HG02623 (cell line): ENCODE data around the gene CALM3.

Experiments
- ATAC-seq: cut with Tn5 transposase; IDR thresholded peaks from one replicate; pipeline ENCODE4 v1.9.1; 2021; ENCODE audit warnings: moderate library complexity; ENCODE audit not compliant: unreplicated experiment

CALM3 gene

GRCh38 chr19:46599716-46600373 is 1.3 kb upstream of the CALM3 start:
- ATAC-seq: no peak

DNA sequence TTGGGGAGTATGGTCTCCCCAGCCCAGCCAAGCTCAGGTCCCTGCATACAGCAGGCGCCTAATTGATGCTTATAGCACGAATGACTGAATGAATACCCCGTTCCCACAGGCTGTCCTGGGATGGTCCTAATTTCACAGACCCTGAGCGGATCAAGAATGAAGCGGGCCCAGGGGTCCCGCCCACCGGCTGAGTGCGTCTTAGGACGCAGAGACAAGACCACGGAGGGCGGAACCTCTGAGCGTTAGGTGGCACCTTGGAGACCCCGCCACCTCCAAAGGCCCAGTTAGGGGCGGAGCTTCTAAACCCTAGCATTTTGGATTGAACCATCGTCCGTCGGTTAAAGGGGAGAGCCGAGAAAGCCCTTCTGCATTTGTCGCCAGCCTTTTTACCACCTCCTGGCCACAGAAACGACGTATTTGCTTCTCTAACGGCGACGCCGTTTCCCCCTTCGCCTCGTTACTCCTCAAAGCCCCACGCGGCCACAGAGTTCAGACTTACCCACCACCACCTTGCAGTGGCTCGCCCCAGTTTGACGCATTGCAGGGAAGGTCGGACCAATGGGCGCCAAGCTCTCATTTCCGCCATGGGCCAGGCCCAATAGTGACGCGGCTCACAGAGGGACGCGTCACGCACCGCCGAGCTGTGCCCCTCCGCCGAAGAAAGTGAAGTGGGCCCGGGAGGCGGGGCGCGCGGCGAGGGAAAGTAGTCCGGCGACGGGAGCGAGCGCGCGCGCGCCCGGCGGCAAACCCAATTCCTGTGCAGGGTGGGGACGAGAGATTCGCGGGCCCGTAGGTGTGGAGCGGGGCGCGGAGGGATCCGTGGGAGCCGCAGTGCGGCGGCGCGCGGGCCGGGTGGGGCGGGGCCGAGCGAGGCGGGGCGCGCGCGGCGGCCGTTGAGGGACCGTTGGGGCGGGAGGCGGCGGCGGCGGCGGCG is 479 bp upstream of the CALM3 start:
- peak; percentile 76 for ATAC-seq

GRCh38 chr19:46602392-46603194 is 1.5 kb downstream of the CALM3 start:
- no peak for ATAC-seq

DNA sequence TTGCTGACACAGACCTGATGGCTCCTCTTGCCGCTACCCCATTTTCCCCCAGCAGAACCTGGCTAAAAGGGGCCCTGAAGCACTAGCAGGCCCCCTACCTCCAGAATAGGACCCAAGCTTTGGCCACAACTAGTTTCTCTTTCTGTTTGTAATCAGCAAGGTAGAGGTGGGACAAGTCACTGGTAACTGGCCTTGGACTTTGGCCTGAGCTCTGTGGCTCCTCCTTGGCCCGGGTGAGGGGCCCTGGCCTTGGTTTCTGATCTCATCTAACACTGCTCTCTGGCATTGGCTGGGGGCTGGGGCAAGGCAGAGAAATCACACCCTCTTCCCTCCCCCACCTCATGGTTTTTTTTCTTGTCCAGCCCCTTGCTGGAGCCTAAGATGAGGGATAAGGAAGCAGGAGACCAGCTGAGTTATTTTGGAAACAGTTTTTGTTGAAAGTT is 2.1 kb downstream of the CALM3 start:
- ATAC-seq: no peak

DNA sequence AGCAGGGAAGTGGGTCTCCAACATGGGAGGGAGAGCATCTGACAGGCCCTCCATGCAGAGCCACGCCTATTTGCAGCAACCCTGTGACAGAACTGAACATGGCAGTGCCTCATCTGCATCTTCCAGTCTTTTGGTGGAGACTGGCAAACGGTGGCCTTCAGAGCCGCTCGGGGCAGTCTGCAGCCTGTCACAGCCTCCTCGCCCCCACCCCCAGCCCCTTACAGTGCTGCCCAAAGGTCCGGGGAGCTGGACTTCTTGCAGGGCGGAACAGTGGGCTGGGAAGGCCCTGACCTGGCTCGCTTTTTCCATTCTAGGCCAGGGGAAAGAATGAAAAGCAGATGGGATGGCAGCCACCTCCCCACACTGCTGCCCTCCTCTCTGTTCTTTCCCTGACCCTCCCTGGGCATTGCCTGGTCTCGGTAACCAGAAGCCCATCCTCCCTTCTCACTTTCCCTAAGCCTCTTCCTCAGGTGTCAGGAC is 2.7 kb downstream of the CALM3 start:
- no peak for ATAC-seq

DNA sequence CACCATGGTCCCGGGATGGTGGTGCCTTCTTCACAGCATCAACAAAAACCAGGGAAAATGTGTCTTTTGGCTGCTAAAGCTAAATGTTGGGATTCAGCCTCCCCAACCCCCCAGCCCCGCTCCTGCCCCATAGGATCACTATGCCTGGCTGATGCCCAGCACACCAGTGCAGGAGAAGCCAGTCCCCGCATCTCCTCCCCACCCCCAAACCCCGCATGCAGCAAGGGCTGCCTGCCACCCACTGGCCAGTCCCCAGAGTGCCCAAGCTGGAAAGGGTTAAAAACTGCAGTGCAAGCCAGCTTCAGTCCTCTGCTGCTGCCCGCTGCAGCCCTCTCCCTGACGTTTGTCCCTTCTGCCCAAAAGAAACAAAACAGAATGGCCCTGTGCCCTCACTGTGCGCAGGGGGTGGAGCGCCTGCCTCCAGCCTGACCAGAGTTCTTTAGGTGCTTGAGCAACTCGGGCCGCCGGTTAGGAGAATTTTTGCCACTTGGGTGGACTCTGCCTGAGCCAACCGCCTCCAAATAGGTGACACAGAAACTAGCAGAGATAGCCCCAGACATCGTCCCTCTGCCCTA is 3.7 kb downstream of the CALM3 start:
- no peak for ATAC-seq

DNA sequence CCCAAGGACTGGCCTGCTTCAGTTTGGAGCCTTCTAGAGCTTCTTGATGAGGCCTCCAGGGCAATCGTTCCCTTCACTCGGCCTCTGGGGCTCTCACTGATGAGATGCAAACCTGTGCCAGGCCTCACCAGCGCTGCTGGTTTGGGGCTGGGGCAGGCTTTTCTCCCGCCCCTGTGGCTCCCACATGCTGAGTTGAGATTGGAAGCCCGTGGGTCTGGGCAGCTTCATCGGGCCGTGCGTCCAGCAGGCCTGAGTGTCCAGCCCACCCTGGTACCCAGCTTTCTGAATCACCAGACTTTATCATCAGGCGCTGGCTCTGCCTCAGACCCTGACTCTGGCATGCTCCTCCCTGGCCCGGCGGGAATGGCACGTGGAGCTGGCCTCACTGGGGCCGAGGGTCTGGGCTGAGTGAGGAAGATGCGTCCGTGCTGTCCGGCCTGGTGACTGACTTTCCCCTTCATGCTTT is 4.3 kb downstream of the CALM3 start:
- ATAC-seq: no peak

DNA sequence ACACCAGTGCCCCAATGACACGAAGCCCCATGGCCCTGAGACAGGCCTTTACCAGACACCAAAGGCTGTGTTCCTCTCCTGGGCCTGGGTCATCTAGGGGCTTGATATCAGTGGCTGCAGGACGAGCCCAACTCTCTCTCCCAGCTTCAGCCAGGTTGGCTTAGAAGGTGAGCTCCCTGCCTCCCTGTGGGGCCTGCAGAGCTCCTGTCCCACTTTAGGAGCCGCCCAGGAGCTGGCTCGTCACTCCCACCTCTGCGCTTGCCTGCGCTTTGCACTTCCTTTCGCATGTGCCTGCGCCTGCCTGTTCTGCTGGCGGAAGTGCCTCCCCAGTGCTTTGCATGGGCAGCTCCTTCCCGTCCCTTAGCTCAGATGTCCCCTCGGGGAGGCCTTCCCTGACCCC is 4.9 kb downstream of the CALM3 start:
- ATAC-seq: no peak

GRCh38 chr19:46606681-46607447 is 5.7 kb downstream of the CALM3 start:
- ATAC-seq: no peak

GRCh38 chr19:46607448-46607841 is 6.3 kb downstream of the CALM3 start:
- no peak for ATAC-seq

DNA sequence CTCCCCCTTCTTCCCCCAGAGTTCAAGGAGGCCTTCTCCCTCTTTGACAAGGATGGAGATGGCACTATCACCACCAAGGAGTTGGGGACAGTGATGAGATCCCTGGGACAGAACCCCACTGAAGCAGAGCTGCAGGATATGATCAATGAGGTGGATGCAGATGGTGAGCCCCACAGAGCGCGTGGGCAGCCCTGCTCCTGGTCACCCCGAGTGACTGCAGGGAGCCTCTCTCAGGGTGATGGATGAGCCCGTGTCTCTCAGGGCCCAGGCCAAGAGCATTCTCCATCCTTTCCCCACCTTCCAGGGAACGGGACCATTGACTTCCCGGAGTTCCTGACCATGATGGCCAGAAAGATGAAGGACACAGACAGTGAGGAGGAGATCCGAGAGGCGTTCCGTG is 7.0 kb downstream of the CALM3 start:
- no peak for ATAC-seq

DNA sequence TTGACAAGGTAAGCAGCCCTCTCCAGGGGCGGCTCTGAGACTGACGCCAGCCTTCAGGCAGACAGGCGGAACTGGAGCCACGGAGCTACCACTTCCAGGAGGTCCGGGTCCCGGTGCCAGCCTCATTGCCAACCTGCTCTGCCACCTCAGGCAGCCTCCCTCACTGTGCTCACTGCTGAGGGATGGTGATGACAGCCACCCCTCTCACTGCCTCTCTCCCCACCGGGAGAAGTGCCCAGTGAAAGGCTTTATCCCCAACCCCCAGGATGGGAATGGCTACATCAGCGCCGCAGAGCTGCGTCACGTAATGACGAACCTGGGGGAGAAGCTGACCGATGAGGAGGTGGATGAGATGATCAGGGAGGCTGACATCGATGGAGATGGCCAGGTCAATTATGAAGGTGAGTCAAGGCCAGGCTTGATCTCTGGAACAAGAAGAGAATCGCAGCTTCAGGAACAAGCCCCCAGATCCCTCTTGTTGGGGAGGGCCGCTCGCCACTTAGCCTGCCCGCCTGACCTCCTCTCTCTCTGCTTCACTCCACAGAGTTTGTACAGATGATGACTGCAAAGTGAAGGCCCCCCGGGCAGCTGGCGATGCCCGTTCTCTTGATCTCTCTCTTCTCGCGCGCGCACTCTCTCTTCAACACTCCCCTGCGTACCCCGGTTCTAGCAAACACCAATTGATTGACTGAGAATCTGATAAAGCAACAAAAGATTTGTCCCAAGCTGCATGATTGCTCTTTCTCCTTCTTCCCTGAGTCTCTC is 7.6 kb downstream of the CALM3 start:
- no peak for ATAC-seq

GRCh38 chr19:46609511-46610412 is 8.6 kb downstream of the CALM3 start:
- ATAC-seq: no peak

GRCh38 chr19:46610413-46610775 is 9.3 kb downstream of the CALM3 start:
- no peak for ATAC-seq

DNA sequence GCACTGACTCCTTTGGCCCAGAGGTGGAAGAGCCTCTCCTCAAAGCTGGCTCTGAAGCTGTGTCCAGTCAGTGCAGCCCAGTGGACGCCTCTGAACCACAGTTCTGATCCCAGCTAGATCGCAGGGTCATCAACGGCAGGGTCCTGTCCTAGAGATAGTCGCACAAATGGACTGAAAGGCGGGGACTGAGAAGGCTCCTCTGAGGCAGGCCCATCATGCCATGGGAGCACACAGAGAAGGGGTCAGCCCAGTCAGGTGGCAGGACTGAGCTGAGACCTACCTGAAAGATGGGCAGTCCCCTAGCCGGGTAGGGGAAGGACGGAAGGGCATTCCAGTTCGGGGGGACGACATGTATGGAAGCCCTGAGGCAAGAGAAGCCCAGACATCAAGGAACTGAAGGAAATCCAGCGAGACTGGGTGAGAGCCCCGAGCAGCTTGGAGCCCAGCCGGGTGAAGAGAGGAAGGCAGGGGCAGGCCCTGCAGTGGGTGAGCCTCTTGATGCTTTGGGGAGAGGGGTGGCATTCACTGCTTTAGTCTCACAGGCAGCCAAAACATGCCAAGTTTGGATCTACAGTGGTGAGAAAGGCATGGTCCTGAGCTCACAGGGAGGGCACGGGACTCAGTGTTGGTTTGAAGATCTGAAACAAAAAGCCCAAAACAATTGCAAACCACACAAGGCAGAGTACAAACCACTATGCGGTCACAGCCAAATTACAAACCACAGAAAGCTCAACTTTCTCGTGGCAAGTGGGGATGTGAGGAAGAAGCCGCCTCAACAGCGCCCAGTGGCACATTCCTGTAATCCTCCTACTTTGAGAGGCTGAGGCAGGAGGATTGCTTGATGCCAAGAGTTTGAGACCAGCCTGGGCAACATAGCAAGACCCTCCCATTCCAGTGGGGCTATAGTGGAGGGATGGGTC is 10.0 kb downstream of the CALM3 start:
- no peak for ATAC-seq

- no peak for ATAC-seq
These were observed 10.6 kb downstream of the CALM3 start for GRCh38 chr19:46611776-46612175.

- ATAC-seq: no peak
These were observed 12.4 kb downstream of the CALM3 start for GRCh38 chr19:46613525-46613924.
